Right ventricle myocardium superior (tissue), 1 donor: ENCODE results near the gene MTX1. TPM values are rescaled to one million over a fixed set of nuclear protein-coding genes. Genes with fewer than 3 reads are reported as not detected.
"Not testable (repeated sequence)": the region's sequence is repeated elsewhere in the genome, so short reads cannot be mapped to it uniquely, and the experiment has no call there.

Experiments
- ATAC-seq: fragments of 200-7000 bp; cut with Tn5 transposase; one replicate; pipeline ENCODE4 v1.9.1; 2020; ENCODE audit warnings: mild to moderate bottlenecking; ENCODE audit not compliant: poor library complexity
- DNase-seq: peaks from one replicate; pipeline ENCODE4 v3.0.0-alpha.2; 2020
- intact Hi-C: fragments of 100-400 bp; cut with DNase I; formaldehyde crosslinking; loops from one replicate; pipeline ENCODE4 v1.11.2; 2022
- total RNA-seq: library from RNA; stranded (reverse); fragmentation: NEBNext Ultra II Directional; extraction: Animal tissue kit (Norgen Biotek cat#: 25700); gene quantifications from one replicate; pipeline ENCODE4 v1.2.1, GENCODE V29; 2021
- donor health status: DM: no; HTN: yes; CAD: no; lungs with severe emphysema.

The MTX1 gene
- total RNA-seq, 1 donor from 2014 or later, result 16.4 TPM

DNA sequence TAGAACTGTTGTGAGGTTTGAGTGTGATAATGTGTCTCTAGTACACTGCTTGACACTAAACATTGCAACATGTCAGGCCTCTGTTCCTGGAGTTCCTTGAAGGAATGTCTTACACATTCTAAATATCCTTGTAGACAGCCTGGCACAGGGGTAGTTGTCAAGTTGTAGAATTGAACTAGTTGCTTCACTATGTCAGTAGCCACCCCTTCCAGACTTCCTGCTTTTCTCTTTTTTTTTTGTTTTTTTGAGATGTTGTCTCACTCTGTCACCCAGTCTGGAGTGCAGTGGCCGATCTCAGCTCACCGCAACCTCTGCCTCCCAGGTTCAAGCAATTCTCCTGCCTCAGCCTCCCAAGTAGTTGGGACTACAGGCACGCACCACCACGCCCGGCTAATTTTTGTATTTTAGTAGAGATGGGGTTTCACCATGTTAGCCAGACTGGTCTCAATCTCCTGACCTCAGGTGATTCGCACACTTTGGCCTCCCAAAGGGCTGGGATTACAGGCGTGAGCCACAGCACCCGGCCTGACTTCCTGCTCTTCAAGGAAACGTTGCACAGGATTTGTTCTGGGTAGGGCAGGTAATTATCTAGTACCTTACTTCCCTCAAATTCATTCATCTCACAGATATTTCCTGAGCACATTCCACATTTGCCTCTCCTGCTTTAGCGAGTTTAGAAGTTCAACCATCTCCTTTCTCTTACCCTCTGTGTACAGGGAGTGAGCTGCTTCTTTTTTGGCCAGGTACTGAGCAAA is 11.9 kb downstream of the MTX1 start:
- DNase-seq, ATAC-seq, intact Hi-C loops: not testable (repeated sequence)

- DNase-seq (no peak), ATAC-seq (no peak)
- intact Hi-C loops, result no loop called here
These were observed 14.6 kb downstream of the MTX1 start for GRCh38 chr1:155223047-155223446.

GRCh38 chr1:155225404-155225759 is 16.9 kb downstream of the MTX1 start:
- intact Hi-C loops, result not testable (repeated sequence)

GRCh38 chr1:155226188-155226909 is 17.9 kb downstream of the MTX1 start:
- intact Hi-C loops, result no loop called here
- ATAC-seq, result peak; percentile 69
- peak; percentile 86 for DNase-seq

More at GRCh38 chr1:155225404-155225759, 16.9 kb downstream of the MTX1 start:
- ATAC-seq, DNase-seq: not testable (repeated sequence)

GRCh38 chr1:155226910-155227260 is 18.4 kb downstream of the MTX1 start:
- intact Hi-C loops, result no loop called here
- peak; percentile 56 for ATAC-seq
- DNase-seq, result peak; percentile 67

GRCh38 chr1:155227261-155228095 is 19.0 kb downstream of the MTX1 start:
- ATAC-seq (peak; percentile 99), DNase-seq (peak; percentile 99)
- intact Hi-C loops, result no loop called here

DNA sequence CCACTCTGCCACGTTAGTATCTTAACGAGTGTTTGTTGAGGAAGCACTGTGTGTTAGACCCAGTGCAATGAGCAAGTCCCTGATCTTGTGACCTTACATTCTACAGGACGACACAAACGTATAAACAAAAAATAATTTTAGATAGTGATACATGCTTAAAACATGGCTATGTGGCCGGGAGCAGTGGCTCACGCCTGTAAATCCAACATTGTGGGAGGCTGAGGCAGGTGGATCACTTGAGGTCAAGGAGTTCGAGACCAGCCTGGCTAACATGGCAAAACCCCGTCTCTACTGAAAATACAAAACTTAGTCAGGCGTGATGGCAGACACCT is 19.6 kb downstream of the MTX1 start:
- ATAC-seq, result no peak
- intact Hi-C loops, result no loop called here

DNA sequence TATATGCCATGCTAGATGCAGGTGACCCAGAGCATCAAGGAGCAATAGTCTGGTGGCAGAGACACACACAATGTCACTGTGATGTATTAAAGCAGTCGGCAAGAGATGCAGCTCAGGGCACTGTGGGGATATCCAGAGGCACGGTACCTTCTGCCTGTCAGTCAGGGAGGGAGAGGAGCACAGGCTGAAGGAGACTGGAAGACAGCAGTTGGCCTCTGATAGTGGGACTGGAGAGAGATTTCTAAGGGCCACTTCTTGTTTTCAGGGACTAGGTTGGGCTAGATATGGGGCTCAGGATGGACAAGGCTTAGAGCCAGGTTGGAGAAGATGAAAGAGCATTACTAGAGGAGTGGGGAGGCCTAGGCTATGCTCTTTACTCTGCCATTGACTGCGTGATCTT is 22.8 kb downstream of the MTX1 start:
- intact Hi-C loops, ATAC-seq, DNase-seq: not testable (repeated sequence)

More for the DNA sequence above, 19.6 kb downstream of the MTX1 start:
- no peak for DNase-seq

- DNase-seq, intact Hi-C loops, ATAC-seq: not testable (repeated sequence)
These were observed 23.8 kb downstream of the MTX1 start for GRCh38 chr1:155232001-155232978.

GRCh38 chr1:155233502-155233901 is 25.0 kb downstream of the MTX1 start:
- intact Hi-C loops, result not testable (repeated sequence)

DNA sequence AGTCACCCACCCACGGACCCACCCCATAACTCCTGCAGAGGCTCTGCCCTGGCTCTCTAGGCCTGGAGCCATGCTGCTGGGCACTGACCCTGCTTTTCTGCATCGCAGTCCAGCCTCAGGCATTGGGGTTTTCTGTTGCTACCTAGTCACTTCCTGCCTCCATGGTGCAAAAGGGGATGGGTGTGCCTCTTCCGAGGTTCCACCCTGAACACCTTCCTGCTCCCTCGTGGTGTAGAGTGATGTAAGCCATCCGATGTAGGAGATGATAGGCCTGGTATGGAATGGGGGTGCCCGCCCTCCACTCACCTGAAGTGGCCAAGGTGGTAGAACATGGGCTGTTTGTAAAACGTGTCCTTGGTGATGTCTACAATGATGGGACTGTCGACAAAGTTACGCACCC is 26.9 kb downstream of the MTX1 start:
- DNase-seq, ATAC-seq, intact Hi-C loops: not testable (repeated sequence)

More at GRCh38 chr1:155233502-155233901, 25.0 kb downstream of the MTX1 start:
- not testable (repeated sequence) for DNase-seq, ATAC-seq

DNA sequence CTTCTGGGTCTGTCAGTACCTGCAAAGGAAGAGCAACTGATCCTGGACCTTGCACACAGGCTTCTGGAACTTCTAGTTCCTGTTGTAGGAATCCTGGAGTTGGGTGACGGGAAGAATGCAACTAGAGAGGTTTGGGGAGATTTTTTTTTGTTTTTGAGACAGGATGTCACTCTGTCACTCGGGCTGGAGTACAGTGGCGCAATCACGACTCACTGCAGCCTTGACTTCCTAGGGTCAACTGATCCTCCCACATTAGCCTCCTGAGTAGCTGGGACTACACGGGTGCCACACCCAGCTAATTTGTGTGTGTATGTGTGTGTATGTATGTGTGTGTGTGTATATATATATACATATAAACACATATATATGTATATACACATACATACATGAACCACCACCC is 28.0 kb downstream of the MTX1 start:
- DNase-seq (no peak), ATAC-seq (no peak)
- intact Hi-C loops, result no loop called here

DNA sequence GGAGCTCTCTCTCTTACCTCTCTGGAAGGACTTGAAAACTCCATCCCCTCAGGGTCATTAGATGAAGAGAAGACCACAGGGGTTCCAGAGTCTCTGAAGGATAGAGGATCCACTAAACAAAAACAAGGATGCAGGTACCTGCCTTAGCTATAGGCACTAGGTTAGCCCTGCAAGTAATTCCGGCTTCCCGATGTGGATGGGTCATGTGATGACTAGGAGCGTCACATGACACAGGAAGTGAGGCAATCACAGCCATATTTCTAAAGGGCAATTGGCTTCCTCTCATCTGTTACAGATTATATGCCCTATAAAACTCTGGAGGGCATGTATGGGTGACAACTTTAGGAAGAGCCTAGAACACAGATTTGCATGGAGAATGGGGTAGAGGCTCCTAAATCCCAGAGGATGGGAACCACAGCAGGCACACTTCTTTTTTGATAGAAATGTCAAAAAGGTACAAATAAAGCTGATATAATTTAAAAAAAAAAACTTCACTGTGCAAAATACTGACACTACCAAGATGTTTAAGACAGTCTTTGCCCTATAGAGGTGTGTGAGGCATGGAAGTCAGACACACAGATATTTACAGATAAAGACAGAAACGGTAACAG is 32.7 kb downstream of the MTX1 start:
- intact Hi-C loops, result no loop called here
- ATAC-seq (peak; percentile 45), DNase-seq (no peak)

DNA sequence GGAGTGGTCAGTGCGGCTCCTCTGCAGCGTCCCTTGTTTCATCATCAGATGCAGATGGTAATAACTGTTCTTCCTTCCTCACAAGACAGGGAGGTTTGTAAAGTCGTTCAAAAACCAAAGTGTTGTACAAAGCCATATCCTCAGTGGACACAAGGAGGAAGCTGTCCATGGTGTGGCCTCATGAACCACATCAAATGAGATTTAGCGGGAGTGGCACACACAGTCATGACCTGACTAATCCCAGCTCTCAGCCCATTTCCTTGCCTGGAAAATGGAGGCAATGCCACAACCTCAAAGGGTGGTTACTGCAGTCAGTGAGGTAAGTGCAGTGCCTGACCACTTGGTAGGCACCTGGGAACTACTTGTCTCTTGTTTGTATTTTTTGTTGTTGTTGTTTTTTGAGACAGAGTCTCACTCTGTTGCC is 33.4 kb downstream of the MTX1 start:
- intact Hi-C loops, result no loop called here
- ATAC-seq (peak; percentile 0), DNase-seq (no peak)

- DNase-seq (no peak), ATAC-seq (no peak)
- intact Hi-C loops, result no loop called here
These were observed 34.4 kb downstream of the MTX1 start for GRCh38 chr1:155242805-155243358.

DNA sequence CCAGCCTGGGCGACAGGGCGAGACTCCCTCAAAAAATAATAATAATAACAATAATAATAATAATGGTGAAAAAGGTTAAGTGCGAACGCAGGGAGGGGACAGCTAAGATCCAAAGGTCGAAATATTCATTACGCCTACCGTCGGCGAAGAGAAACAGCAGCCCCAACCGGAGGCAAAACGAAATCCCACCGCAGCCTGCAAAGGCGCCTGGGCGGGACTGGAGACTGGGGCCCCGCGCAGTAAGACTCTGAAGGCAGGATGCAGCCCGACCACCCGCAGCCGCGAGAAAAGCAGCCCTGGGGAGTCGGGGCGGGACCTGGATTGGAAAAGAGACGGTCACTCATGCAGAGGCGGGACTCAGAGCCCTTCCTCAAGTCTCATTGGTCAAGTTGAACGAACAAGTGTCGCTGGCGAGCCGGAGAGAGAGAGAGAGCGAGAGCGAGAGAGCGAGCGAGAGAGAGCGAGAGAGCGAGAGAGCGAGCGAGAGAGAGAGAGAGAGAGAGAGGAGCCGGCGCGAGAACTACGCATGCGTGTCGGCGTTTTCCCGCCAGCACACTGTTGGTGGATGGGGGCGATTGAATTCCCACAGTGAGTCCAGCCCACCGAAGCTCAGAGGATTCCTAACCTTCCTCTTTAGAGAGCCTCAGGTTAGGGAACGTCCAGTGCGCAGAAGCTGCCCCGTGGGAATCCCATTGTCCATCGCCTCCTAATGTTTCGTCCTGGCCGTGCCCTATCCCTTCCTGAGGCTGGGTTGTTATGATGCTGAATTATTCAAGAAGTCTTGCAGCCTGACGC is 36.1 kb downstream of the MTX1 start:
- DNase-seq (peak; percentile 97), ATAC-seq (peak; percentile 95)
- intact Hi-C loops, result no loop called here

DNA sequence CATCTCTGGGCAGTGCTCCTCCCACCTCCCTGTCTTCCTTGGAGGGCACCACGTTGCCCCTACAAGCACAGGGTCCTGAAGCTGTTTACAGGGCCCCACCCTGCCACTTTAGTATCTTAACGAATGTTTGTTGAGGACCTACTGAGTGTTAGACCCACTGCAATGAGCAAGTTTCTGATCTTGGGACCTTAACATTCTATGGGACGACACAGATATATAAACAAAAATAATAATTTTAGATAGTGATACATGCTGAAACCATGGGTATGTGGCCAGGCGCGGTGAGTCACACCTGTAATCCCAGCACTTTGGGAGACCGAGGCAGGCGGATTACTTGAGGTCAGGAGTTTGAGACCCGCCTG is 36.6 kb downstream of the MTX1 start:
- intact Hi-C loops, result no loop called here
- ATAC-seq, result no peak

More for the DNA sequence above, 36.6 kb downstream of the MTX1 start:
- DNase-seq, result no peak
